Thyroid gland (tissue), 4 donors: ENCODE measurements around the gene C20orf202. TPM values are rescaled to one million over a fixed set of nuclear protein-coding genes. Genes with fewer than 3 reads are reported as not detected.

ENCODE experiments used
- DNase-seq, 2 donors: peaks; one replicate each; pipeline ENCODE4 v3.0.0-alpha.2; 2019
- H3K27ac ChIP-seq, 3 donors: fragments of 200-600 bp; sonication (generic); 1 replicate in 2 of 3; 2 replicates in 1 of 3; pipeline ENCODE4 v1.5.1; 2016 to 2019; ENCODE audit warnings: mild to moderate bottlenecking in 1 of 3, moderate library complexity in 1 of 3
- H3K27me3 ChIP-seq: fragments of 200-600 bp; sonication (generic); one replicate; pipeline ENCODE4 v1.5.1; 2019
- H3K36me3 ChIP-seq, 2 donors: fragments of 200-600 bp; sonication (generic); one replicate each; pipeline ENCODE4 v1.5.1; 2016 to 2019
- H3K4me1 ChIP-seq, 2 donors: fragments of 200-600 bp; sonication (generic); one replicate each; pipeline ENCODE4 v1.5.1; 2017 to 2019
- H3K4me3 ChIP-seq, 3 donors: fragments of 200-600 bp; sonication (generic); replicated peaks in 1 of 3; 1 replicate in 2 of 3; 2 replicates in 1 of 3; pipeline ENCODE4 v1.5.1; 2016; ENCODE audit warnings: mild to moderate bottlenecking in 1 of 3
- H3K9me3 ChIP-seq: fragments of 200-600 bp; sonication (generic); one replicate; pipeline ENCODE4 v1.5.1; 2017
- POLR2A ChIP-seq, 2 donors: fragments of 450-650 bp; IDR thresholded peaks; one replicate each; pipeline ENCODE4 v1.6.1; 2017; ENCODE audit warnings: antibody characterized with exemption in 2 of 2, mild to moderate bottlenecking in 2 of 2, moderate library complexity in 1 of 2
- WGBS, 2 donors: methylation state at CpG; one replicate each; pipeline ENCODE4 v1.1.5; 2017; 5-methylcytosine and 5-hydroxymethylcytosine counted together
- intact Hi-C: fragments of 100-400 bp; cut with DNase I; formaldehyde crosslinking; loops from one replicate; pipeline ENCODE4 v1.15.1; 2023
- total RNA-seq, 4 donors: library from RNA; depleted of rRNA; stranded (reverse); fragments of >200 nt; gene quantifications; one replicate each; pipeline ENCODE4 v1.2.3, GENCODE V29; 2016
- TF ChIP-seq, protein P1 (sequence below), 6 experiments: fragments of 200-600 bp in 3 of 6; fragments of 450-650 bp in 3 of 6; sonication (generic) in 3 of 6; IDR thresholded peaks; one replicate each; pipeline ENCODE4 v1.5.1; 2016 to 2019; ENCODE audit warnings: antibody characterized with exemption in 6 of 6, mild to moderate bottlenecking in 2 of 6, inconsistent platforms in 1 of 6, moderate library complexity in 1 of 6

The C20orf202 gene
- total RNA-seq, 4 donors from 2014 or later: 0.27 TPM; not detected in 3

DNA sequence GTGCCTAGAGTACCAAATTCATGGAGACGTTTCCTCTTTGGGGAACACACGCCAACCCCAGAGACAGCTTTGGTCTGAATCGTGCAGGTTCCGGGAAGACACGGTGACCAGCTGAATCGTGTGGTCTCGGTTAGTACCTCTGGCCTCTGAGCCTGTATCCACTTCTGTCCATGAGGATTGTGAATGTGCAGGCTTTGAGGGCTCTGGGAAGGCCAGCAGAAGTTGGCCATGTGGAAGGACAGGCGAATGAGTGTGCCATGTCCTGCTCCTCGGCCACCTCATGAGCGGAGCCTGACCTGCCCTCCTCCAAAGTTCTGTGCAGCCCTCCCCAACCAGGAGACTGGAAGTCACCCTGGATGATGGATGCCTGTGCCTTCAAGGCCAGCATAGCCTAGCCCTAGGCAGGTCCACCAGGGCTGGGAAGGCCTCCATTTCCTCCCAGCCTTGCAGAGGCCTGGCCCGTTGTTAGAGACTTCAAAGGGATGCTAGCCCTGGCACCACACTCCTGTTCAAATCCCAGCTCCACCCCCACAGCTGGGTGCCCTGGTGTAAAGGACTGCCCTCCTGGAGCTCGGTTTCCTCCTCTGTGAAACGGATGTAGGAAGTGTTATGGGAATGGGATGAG, 16.8 kb upstream of the C20orf202 start:
- Histone ChIP-seq H3K4me1 (peaks cover 0 to 13% of the 10 kb centered on the region in 2 donors), H3K9me3 (no peaks in the 10 kb centered on the region), H3K36me3 (no peaks in the 10 kb centered on the region), H3K27ac (no peak overlapping the region), H3K27me3 (no peaks in the 10 kb centered on the region), H3K4me3 (no peak overlapping the region)
- intact Hi-C loops: no loop called here
- no peak for DNase-seq
- WGBS, 2 donors: 74% methylated on average over 13 of the region's 13 CpGs
- no peak for TF ChIP-seq POLR2A (IDR thresholded peaks at IDR 0.05)
- TF ChIP-seq, protein P1, sequence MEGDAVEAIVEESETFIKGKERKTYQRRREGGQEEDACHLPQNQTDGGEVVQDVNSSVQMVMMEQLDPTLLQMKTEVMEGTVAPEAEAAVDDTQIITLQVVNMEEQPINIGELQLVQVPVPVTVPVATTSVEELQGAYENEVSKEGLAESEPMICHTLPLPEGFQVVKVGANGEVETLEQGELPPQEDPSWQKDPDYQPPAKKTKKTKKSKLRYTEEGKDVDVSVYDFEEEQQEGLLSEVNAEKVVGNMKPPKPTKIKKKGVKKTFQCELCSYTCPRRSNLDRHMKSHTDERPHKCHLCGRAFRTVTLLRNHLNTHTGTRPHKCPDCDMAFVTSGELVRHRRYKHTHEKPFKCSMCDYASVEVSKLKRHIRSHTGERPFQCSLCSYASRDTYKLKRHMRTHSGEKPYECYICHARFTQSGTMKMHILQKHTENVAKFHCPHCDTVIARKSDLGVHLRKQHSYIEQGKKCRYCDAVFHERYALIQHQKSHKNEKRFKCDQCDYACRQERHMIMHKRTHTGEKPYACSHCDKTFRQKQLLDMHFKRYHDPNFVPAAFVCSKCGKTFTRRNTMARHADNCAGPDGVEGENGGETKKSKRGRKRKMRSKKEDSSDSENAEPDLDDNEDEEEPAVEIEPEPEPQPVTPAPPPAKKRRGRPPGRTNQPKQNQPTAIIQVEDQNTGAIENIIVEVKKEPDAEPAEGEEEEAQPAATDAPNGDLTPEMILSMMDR (IDR thresholded peaks at IDR 0.05): no peak

DNA sequence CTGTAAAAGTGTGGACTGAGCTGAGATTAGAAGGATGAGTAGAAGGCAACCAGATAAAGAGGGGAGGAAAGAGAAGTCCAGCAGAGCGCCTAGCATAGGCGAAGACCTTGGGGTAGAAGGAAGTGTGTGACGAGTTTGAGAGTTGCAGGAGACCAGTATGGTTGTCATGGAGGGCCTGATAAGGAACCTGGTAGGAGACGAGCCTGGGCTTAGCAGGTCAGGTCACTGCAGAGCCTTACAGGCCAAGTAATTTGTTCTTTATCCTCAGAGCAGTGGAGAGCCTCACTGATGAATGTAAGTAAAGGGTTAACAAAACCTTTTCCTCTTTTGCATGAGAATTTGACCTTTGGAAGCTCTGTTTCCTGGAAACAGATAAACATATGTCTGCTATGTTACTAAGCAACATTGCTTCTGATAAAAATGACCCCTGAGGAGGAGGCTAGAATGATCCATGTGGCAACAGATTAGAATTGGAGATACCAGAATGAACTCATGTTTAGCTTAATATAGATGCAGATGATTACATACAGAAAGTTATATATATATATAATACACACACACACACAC, 15.6 kb upstream of the C20orf202 start:
- Histone ChIP-seq H3K9me3 (no peaks in the 10 kb centered on the region), H3K36me3 (no peaks in the 10 kb centered on the region), H3K4me3 (no peak overlapping the region), H3K27ac (no peak overlapping the region), H3K4me1 (peaks cover 0 to 13% of the 10 kb centered on the region in 2 donors), H3K27me3 (no peaks in the 10 kb centered on the region)
- intact Hi-C loops: no loop called here
- TF ChIP-seq, protein P1 (IDR thresholded peaks at IDR 0.05): no peak
- no peak for TF ChIP-seq POLR2A (IDR thresholded peaks at IDR 0.05)
- 71 to 79% methylated on average over 4 of the region's 4 CpGs for WGBS, 2 donors
- DNase-seq: no peak

DNA sequence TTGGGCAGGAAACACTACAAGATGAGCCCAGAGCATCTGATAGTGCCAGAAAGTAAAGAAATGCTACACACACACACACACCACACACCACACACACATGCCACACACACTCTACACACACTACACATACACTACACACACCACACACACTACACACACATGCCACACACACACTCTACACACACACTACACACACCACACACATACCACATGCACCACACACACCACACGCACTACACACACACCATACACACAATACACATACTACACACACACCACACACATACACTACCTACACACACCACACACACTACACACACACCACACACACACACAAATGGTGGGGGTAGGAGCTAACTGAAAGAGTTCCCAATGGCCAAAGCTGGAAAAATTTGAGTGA, 14.9 kb upstream of the C20orf202 start:
- WGBS, 2 donors: 94 to 96% methylated on average over 1 of the region's 1 CpG
- no peaks in the 10 kb centered on the region for H3K9me3 ChIP-seq
- intact Hi-C loops: no loop called here
- H3K27ac ChIP-seq: no peak overlapping the region
- no peaks in the 10 kb centered on the region for H3K36me3 ChIP-seq
- no peak for DNase-seq
- no peaks in the 10 kb centered on the region for H3K27me3 ChIP-seq
- H3K4me3 ChIP-seq: no peak overlapping the region
- TF ChIP-seq, protein P1 (IDR thresholded peaks at IDR 0.05): no peak
- no peak for TF ChIP-seq POLR2A (IDR thresholded peaks at IDR 0.05)
- H3K4me1 ChIP-seq: peaks cover 0 to 13% of the 10 kb centered on the region in 2 donors

DNA sequence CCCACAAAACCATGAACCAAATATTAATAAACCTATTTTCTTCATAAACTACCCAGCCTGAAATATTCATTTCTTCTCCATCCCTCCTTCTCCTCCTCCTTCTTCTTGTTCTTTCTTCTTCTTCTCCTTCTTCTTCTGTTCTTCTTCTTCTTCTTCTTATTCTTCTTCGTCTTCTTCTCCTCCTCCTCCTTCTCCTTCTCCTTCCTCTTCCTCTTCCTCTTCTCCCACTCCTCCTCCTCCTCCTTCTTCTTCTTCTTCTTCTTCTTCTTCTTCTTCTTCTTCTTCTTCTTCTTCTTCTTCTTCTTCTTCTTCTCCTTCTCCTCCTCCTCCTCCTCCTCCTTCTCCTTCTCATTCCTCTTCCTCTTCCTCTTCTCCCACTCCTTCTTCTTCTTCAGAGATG, 13.4 kb upstream of the C20orf202 start:
- no peaks in the 10 kb centered on the region for H3K36me3 ChIP-seq
- no peak for TF ChIP-seq POLR2A (IDR thresholded peaks at IDR 0.05)
- TF ChIP-seq, protein P1 (IDR thresholded peaks at IDR 0.05): no peak
- peaks cover 0 to 7% of the 10 kb centered on the region in 2 donors for H3K4me1 ChIP-seq
- no peak overlapping the region for H3K27ac ChIP-seq
- 65 to 67% methylated on average over 1 of the region's 1 CpG for WGBS, 2 donors
- no peak for DNase-seq
- no peaks in the 10 kb centered on the region for H3K27me3 ChIP-seq
- H3K4me3 ChIP-seq: no peak overlapping the region
- no peaks in the 10 kb centered on the region for H3K9me3 ChIP-seq
- intact Hi-C loops: no loop called here

DNA sequence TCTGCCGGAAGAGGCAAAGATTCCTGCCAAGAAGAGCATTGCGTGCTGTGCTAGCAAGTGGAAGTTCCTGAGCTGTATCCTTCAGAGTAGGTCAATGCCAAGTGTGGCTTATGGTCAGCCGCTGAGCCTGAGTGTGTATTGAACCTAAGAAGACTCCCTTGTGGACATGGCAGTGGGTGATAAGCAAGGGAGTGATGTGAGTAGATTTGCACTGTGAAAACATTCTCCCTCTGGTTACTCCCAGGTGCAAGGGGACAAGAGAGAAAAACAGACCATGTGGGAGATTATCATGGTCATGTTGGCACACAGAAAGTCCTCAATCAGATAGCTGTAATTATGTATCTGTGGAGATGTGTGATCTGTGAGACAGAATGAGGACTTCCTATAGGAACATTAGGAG, 12.4 kb upstream of the C20orf202 start:
- no peak overlapping the region for H3K4me3 ChIP-seq
- WGBS, 2 donors: 65 to 79% methylated on average over 3 of the region's 3 CpGs
- H3K27me3 ChIP-seq: no peaks in the 10 kb centered on the region
- no peak for DNase-seq
- no peak for TF ChIP-seq POLR2A (IDR thresholded peaks at IDR 0.05)
- TF ChIP-seq, protein P1 (IDR thresholded peaks at IDR 0.05): no peak
- H3K36me3 ChIP-seq: no peaks in the 10 kb centered on the region
- H3K27ac ChIP-seq: no peak overlapping the region
- no peaks in the 10 kb centered on the region for H3K4me1 ChIP-seq
- no peaks in the 10 kb centered on the region for H3K9me3 ChIP-seq
- intact Hi-C loops: no loop called here
